NT2/D1 (cell line): ENCODE results near the gene ANGPTL5.

ENCODE experiments used
- DNase-seq: peaks from one replicate; pipeline ENCODE4 v3.0.0-alpha.2; 2011; ENCODE audit warnings: low read depth, low spot score
- H3K27me3 ChIP-seq: 2 replicates; pipeline ENCODE4 v1.6.0; 2011; ENCODE audit warnings: mild to moderate bottlenecking; ENCODE audit not compliant: insufficient read length, insufficient read depth
- H3K36me3 ChIP-seq: 2 replicates; pipeline ENCODE4 v1.6.1; 2011; ENCODE audit warnings: mild to moderate bottlenecking, low read length, mixed read lengths; ENCODE audit not compliant: insufficient read depth, insufficient read length
- H3K4me1 ChIP-seq: 2 replicates; pipeline ENCODE4 v1.5.1; 2011; ENCODE audit not compliant: insufficient read depth, insufficient read length
- H3K4me3 ChIP-seq: 2 replicates; pipeline ENCODE4 v1.5.1; 2011; ENCODE audit warnings: low read depth; ENCODE audit not compliant: insufficient read length
- H3K9ac ChIP-seq: 2 replicates; pipeline ENCODE4 v1.6.0; 2011; ENCODE audit warnings: low read depth; ENCODE audit not compliant: insufficient read length
- H3K9me3 ChIP-seq: 2 replicates; pipeline ENCODE4 v1.5.1; 2011; ENCODE audit warnings: mild to moderate bottlenecking, low read length; ENCODE audit not compliant: insufficient read depth
- SUZ12 ChIP-seq: IDR thresholded peaks from 2 replicates; pipeline ENCODE4 v1.6.1; 2011; ENCODE audit not compliant: insufficient read length, insufficient read depth; ENCODE audit errors: extremely low read depth
- YY1 ChIP-seq: IDR thresholded peaks from 2 replicates; pipeline ENCODE4 v1.6.1; 2011; ENCODE audit not compliant: insufficient read length, insufficient read depth
- ZNF274 ChIP-seq: IDR thresholded peaks from 2 replicates; pipeline ENCODE4 v1.6.1; 2011; ENCODE audit warnings: mild to moderate bottlenecking, low read depth, low read length

ANGPTL5 gene

GRCh38 chr11:101940901-101941520 is 24.7 kb upstream of the ANGPTL5 start:
- Histone ChIP-seq H3K27me3 (no peaks in the 10 kb centered on the region), H3K4me1 (no peaks in the 10 kb centered on the region), H3K9ac (no peak overlapping the region), H3K4me3 (no peak overlapping the region), H3K9me3 (no peaks in the 10 kb centered on the region), H3K36me3 (no peaks in the 10 kb centered on the region)
- TF ChIP-seq ZNF274 (no peak), YY1 (no peak), SUZ12 (no peak)
- no peak for DNase-seq

- Histone ChIP-seq H3K9ac (no peak overlapping the region), H3K4me1 (no peaks in the 10 kb centered on the region), H3K27me3 (no peaks in the 10 kb centered on the region), H3K9me3 (no peaks in the 10 kb centered on the region), H3K4me3 (no peak overlapping the region), H3K36me3 (no peaks in the 10 kb centered on the region)
- DNase-seq: no peak
- TF ChIP-seq YY1 (no peak), SUZ12 (no peak), ZNF274 (no peak)
These were observed 15.4 kb upstream of the ANGPTL5 start for GRCh38 chr11:101931692-101932091.

GRCh38 chr11:101929294-101929915 is 13.1 kb upstream of the ANGPTL5 start:
- H3K36me3 ChIP-seq: no peaks in the 10 kb centered on the region
- DNase-seq: no peak
- H3K9me3 ChIP-seq: no peaks in the 10 kb centered on the region
- H3K27me3 ChIP-seq: no peaks in the 10 kb centered on the region
- TF ChIP-seq SUZ12 (no peak), ZNF274 (no peak), YY1 (no peak)
- H3K4me1 ChIP-seq: no peaks in the 10 kb centered on the region
- H3K9ac ChIP-seq: no peak overlapping the region
- no peak overlapping the region for H3K4me3 ChIP-seq

- Histone ChIP-seq H3K9me3 (no peaks in the 10 kb centered on the region), H3K36me3 (no peaks in the 10 kb centered on the region), H3K4me1 (no peaks in the 10 kb centered on the region), H3K9ac (no peak overlapping the region), H3K4me3 (no peak overlapping the region), H3K27me3 (no peaks in the 10 kb centered on the region)
- TF ChIP-seq YY1: no peak
- TF ChIP-seq SUZ12: no peak
- no peak for TF ChIP-seq ZNF274
- DNase-seq: no peak
These were observed 7.2 kb upstream of the ANGPTL5 start for GRCh38 chr11:101923554-101923953.

- no peaks in the 10 kb centered on the region for H3K36me3 ChIP-seq
- H3K27me3 ChIP-seq: no peaks in the 10 kb centered on the region
- DNase-seq: no peak
- H3K4me1 ChIP-seq: no peaks in the 10 kb centered on the region
- H3K4me3 ChIP-seq: no peak overlapping the region
- TF ChIP-seq ZNF274: no peak
- no peak for TF ChIP-seq YY1
- TF ChIP-seq SUZ12: no peak
- H3K9ac ChIP-seq: no peak overlapping the region
- no peaks in the 10 kb centered on the region for H3K9me3 ChIP-seq
These were observed 4.7 kb upstream of the ANGPTL5 start for GRCh38 chr11:101920992-101921391.

GRCh38 chr11:101917226-101917625 is 904 bp upstream of the ANGPTL5 start:
- no peaks in the 10 kb centered on the region for H3K27me3 ChIP-seq
- H3K9me3 ChIP-seq: no peaks in the 10 kb centered on the region
- H3K9ac ChIP-seq: no peak overlapping the region
- H3K4me1 ChIP-seq: no peaks in the 10 kb centered on the region
- TF ChIP-seq SUZ12 (no peak), YY1 (no peak), ZNF274 (no peak)
- no peaks in the 10 kb centered on the region for H3K36me3 ChIP-seq
- no peak overlapping the region for H3K4me3 ChIP-seq
- no peak for DNase-seq

GRCh38 chr11:101915791-101916291 is 481 bp downstream of the ANGPTL5 start:
- Histone ChIP-seq H3K27me3 (no peaks in the 10 kb centered on the region), H3K4me3 (peak overlapping the region; percentile 66), H3K9me3 (no peaks in the 10 kb centered on the region), H3K4me1 (no peaks in the 10 kb centered on the region), H3K36me3 (no peaks in the 10 kb centered on the region), H3K9ac (peak overlapping the region; percentile 45)
- DNase-seq: no peak
- TF ChIP-seq SUZ12 (no peak), ZNF274 (no peak), YY1 (no peak)
